Globus pallidus (tissue), 1 donor: Measurements from ENCODE around the gene ZFYVE9.
"Not testable (repeated sequence)": the region's sequence is repeated elsewhere in the genome, so short reads cannot be mapped to it uniquely, and the experiment has no call there.

Source experiments
- DNase-seq: peaks from one replicate; pipeline ENCODE4 v3.0.0-alpha.2; 2015; ENCODE audit warnings: low spot score

Gene ZFYVE9

GRCh38 chr1:52369851-52370250, 228.0 kb downstream of the ZFYVE9 start:
- DNase-seq: not testable (repeated sequence)

GRCh38 chr1:52385376-52385775, 243.5 kb downstream of the ZFYVE9 start:
- DNase-seq: no peak

GRCh38 chr1:52386458-52386857, 244.6 kb downstream of the ZFYVE9 start:
- no peak for DNase-seq

- no peak for DNase-seq
Observed at GRCh38 chr1:52393174-52393573, 251.3 kb downstream of the ZFYVE9 start.
